ENCODE results near the gene CPNE5. TPM values are rescaled to one million over a fixed set of nuclear protein-coding genes. Genes with fewer than 3 reads are reported as not detected.

The CPNE5 gene
- total RNA-seq, 4 donors from 2014 or later, result 9.5 to 33.8 (median 12.2) TPM

GRCh38 chr6:36840432-36841403, 1.5 kb upstream of the CPNE5 start:
- intact Hi-C loops (cut with DNase I; ENCODE audit: low total_unique reads), result no loop called here
- peak overlapping the region; percentile 5 to 19 for H3K27ac ChIP-seq
- no peaks in the 10 kb centered on the region for H3K36me3 ChIP-seq
- no peaks in the 10 kb centered on the region for H3K27me3 ChIP-seq
- H3K9me3 ChIP-seq, result no peaks in the 10 kb centered on the region
- DNase-seq, result peak; percentile 42 to 60
- TF ChIP-seq POLR2A (IDR thresholded peaks at IDR 0.05), result no peak
- TF ChIP-seq, protein P1, sequence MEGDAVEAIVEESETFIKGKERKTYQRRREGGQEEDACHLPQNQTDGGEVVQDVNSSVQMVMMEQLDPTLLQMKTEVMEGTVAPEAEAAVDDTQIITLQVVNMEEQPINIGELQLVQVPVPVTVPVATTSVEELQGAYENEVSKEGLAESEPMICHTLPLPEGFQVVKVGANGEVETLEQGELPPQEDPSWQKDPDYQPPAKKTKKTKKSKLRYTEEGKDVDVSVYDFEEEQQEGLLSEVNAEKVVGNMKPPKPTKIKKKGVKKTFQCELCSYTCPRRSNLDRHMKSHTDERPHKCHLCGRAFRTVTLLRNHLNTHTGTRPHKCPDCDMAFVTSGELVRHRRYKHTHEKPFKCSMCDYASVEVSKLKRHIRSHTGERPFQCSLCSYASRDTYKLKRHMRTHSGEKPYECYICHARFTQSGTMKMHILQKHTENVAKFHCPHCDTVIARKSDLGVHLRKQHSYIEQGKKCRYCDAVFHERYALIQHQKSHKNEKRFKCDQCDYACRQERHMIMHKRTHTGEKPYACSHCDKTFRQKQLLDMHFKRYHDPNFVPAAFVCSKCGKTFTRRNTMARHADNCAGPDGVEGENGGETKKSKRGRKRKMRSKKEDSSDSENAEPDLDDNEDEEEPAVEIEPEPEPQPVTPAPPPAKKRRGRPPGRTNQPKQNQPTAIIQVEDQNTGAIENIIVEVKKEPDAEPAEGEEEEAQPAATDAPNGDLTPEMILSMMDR (IDR thresholded peaks at IDR 0.05), result no peak
- peak overlapping the region; percentile 45 to 46 for H3K4me3 ChIP-seq
- peaks cover 0 to 8% of the 10 kb centered on the region in 2 donors for H3K4me1 ChIP-seq

DNA sequence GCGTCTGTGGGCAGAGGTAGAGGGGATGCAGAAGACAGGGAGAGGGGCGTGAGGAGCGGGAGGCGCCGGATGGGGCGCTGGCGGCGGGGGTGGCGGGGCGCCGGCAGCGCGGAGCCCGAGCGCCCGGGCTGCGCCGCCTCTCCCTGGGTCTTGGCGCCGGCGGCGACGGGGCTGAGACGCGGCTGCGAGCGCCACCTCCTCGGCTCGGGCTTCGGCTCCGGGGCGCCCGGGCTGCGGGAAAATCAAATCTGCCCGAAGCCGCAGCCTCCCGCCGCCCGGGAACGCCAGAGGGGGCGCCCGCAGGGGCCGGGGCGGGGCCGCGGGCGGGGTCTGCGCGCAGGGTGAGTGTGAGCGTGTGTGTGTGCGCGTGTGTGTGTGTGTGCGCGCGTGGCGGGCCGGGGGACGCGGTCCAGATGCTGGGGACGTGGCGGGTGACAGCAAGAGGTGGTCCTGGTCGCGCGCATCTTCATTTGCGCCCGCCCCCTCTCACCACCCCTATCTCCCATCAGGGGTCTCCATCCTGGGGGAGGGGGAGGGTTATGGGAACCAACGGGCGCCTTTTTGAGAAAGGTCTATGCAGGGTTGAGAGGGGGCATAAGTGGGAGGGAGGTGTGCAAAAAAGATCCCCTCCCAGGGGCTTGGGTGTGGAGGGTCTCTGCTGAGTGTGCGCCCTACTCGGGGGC, 646 bp upstream of the CPNE5 start:
- intact Hi-C loops (cut with DNase I; ENCODE audit: low total_unique reads), result no loop called here
- Histone ChIP-seq H3K27me3 (no peaks in the 10 kb centered on the region), H3K27ac (peak overlapping the region; percentile 19 to 67), H3K9me3 (no peaks in the 10 kb centered on the region), H3K36me3 (no peaks in the 10 kb centered on the region), H3K4me3 (peak overlapping the region; percentile 45 to 46), H3K4me1 (peaks cover 0 to 8% of the 10 kb centered on the region in 2 donors)
- DNase-seq, result peak; percentile 29 to 77
- TF ChIP-seq, protein P1 (IDR thresholded peaks at IDR 0.05), result peak in 1 of 4 experiments; percentile 51
- TF ChIP-seq POLR2A (IDR thresholded peaks at IDR 0.05), result peak in 1 of 2 donors; percentile 6

GRCh38 chr6:36837686-36838085, 1.6 kb downstream of the CPNE5 start:
- intact Hi-C loops (cut with DNase I; ENCODE audit: low total_unique reads), result no loop called here
- no peak overlapping the region for H3K27ac ChIP-seq
- H3K4me1 ChIP-seq, result peaks cover 0 to 8% of the 10 kb centered on the region in 2 donors
- no peak for TF ChIP-seq POLR2A (IDR thresholded peaks at IDR 0.05)
- TF ChIP-seq, protein P1 (IDR thresholded peaks at IDR 0.05), result no peak
- H3K4me3 ChIP-seq, result no peak overlapping the region
- no peaks in the 10 kb centered on the region for H3K9me3 ChIP-seq
- DNase-seq, result no peak
- H3K36me3 ChIP-seq, result no peaks in the 10 kb centered on the region
- no peaks in the 10 kb centered on the region for H3K27me3 ChIP-seq

DNA sequence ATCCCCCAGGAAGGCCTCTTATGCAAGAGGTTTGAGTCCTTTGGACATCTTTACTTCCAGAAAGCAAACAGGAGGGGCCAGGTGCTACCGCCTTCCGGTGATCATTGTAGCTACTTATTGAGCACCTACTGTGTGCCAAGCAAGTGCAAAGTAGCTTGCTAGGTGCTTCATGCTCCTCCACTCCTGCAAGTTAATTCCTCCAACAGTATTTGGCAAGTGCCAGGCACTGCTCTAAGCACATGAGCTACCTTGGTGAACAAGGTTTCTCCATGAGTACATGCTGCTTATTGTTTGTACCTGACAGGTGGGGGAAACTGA, 2.3 kb downstream of the CPNE5 start:
- Histone ChIP-seq H3K27me3 (no peaks in the 10 kb centered on the region), H3K27ac (no peak overlapping the region), H3K4me3 (no peak overlapping the region), H3K4me1 (peaks cover 0 to 8% of the 10 kb centered on the region in 2 donors), H3K9me3 (no peaks in the 10 kb centered on the region), H3K36me3 (no peaks in the 10 kb centered on the region)
- no peak for TF ChIP-seq POLR2A (IDR thresholded peaks at IDR 0.05)
- TF ChIP-seq, protein P1 (IDR thresholded peaks at IDR 0.05), result no peak
- no peak for DNase-seq
- intact Hi-C loops (cut with DNase I; ENCODE audit: low total_unique reads), result no loop called here

Data from uterus (tissue), 4 donors.